ENCODE data around the gene IRF1. TPM values are rescaled to one million over a fixed set of nuclear protein-coding genes. Genes with fewer than 3 reads are reported as not detected.

The IRF1 gene
- total RNA-seq, 1 experiment from 2014 or later = 30.1 TPM

- Histone ChIP-seq H3K79me2 (ENCODE audit: insufficient read depth, low read length) (no peaks in the 10 kb centered on the region), H3K9me2 (ENCODE audit: insufficient read depth) (no peaks in the 10 kb centered on the region), H3K4me3 (replicated peaks in 1 of 2; ENCODE audit: low read depth in 1 of 2, low read length in 2 of 2) (no peak overlapping the region), H3K4me1 (ENCODE audit: control insufficient read depth in 1 of 2, insufficient read depth in 2 of 2, low read length in 2 of 2) (no peaks in the 10 kb centered on the region; a peak in 1 of 4 replicates), H3K9me3 (ENCODE audit: control insufficient read depth in 1 of 2, insufficient read depth in 1 of 2, low read depth in 1 of 2, low read length in 2 of 2) (no peaks in the 10 kb centered on the region), H3K27me3 (ENCODE audit: insufficient read depth, low read length) (no peaks in the 10 kb centered on the region), H4K20me1 (ENCODE audit: insufficient read depth) (no peaks in the 10 kb centered on the region), H3K36me3 (ENCODE audit: control insufficient read depth in 1 of 2, insufficient read depth in 2 of 2, low read length in 2 of 2) (peaks cover 14 to 29% of the 10 kb centered on the region in 2 experiments), H3K4me2 (ENCODE audit: low read length) (no peak overlapping the region), H2AFZ (ENCODE audit: low read depth, low read length, poor library complexity, severe bottlenecking) (no peak overlapping the region), H3K9ac (ENCODE audit: low read length) (no peak overlapping the region), H3K27ac (ENCODE audit: low read depth, low read length) (no peak overlapping the region)
- CTCF ChIA-PET = interaction anchor here (1.3 kb wide), 1 partner anchor 54 kb away, joined by 4 read pairs; no protein-coding TSS in a partner anchor
- DNase-seq (ENCODE audit: low read depth, low spot score) = no peak
- RAD21 ChIA-PET (ENCODE audit: low non-redundant PET in 1 of 2, low total read pairs in 2 of 2, uncharacterized antibody in 2 of 2, unreplicated experiment in 2 of 2) = interaction anchor here in 1 of 2 experiments (0.6 to 1.0 kb wide), 2 partner anchors 9 to 205 kb away, joined by 3 to 6 read pairs; no protein-coding TSS in a partner anchor
- TF ChIP-seq SIN3A (IDR thresholded peaks at IDR 0.05; ENCODE audit: low read depth) (no peak), ZNF274 (IDR thresholded peaks at IDR 0.05; ENCODE audit: low read depth, low read length) (no peak), YY1 (IDR thresholded peaks at IDR 0.05; ENCODE audit: extremely low read depth, insufficient replicate concordance, low read depth, low read length) (no peak)
- intact Hi-C loops (cut with micrococcal nuclease) = no loop called here
- BruUV-seq (replicated peaks) = no TSS peak
- ATAC-seq = no peak
- POLR2A ChIA-PET = interaction anchor here (1.5 to 4.2 kb wide), 2 partner anchors 9 to 15 kb away, joined by 5 to 33 read pairs; partner anchors contain the start of gene IRF1
These were observed 9.5 kb downstream of the IRF1 start for GRCh38 chr5:132480893-132481595.

GRCh38 chr5:132480546-132480892 lies 10.1 kb downstream of the IRF1 start:
- ATAC-seq (no peak), DNase-seq (ENCODE audit: low read depth, low spot score) (no peak)
- Histone ChIP-seq H3K27me3 (ENCODE audit: insufficient read depth, low read length) (no peaks in the 10 kb centered on the region), H3K27ac (ENCODE audit: low read depth, low read length) (no peak overlapping the region), H2AFZ (ENCODE audit: low read depth, low read length, poor library complexity, severe bottlenecking) (no peak overlapping the region), H3K9me3 (ENCODE audit: control insufficient read depth in 1 of 2, insufficient read depth in 1 of 2, low read depth in 1 of 2, low read length in 2 of 2) (no peaks in the 10 kb centered on the region), H3K4me1 (ENCODE audit: control insufficient read depth in 1 of 2, insufficient read depth in 2 of 2, low read length in 2 of 2) (no peaks in the 10 kb centered on the region; a peak in 1 of 4 replicates), H4K20me1 (ENCODE audit: insufficient read depth) (no peaks in the 10 kb centered on the region), H3K79me2 (ENCODE audit: insufficient read depth, low read length) (no peaks in the 10 kb centered on the region), H3K9me2 (ENCODE audit: insufficient read depth) (no peaks in the 10 kb centered on the region), H3K9ac (ENCODE audit: low read length) (no peak overlapping the region), H3K4me3 (replicated peaks in 1 of 2; ENCODE audit: low read depth in 1 of 2, low read length in 2 of 2) (no peak overlapping the region), H3K36me3 (ENCODE audit: control insufficient read depth in 1 of 2, insufficient read depth in 2 of 2, low read length in 2 of 2) (peaks cover 12 to 23% of the 10 kb centered on the region in 2 experiments), H3K4me2 (ENCODE audit: low read length) (no peak overlapping the region)
- intact Hi-C loops (cut with micrococcal nuclease) = no loop called here
- ChIA-PET POLR2A (interaction anchor here (1.3 to 4.2 kb wide), 3 partner anchors 10 to 16 kb away, joined by 4 to 33 read pairs (median 5); partner anchors contain the start of gene IRF1), CTCF (interaction anchor here (1.3 to 1.5 kb wide), 2 partner anchors 25 to 53 kb away, joined by 4 read pairs; no protein-coding TSS in a partner anchor), RAD21 (ENCODE audit: low non-redundant PET in 1 of 2, low total read pairs in 2 of 2, uncharacterized antibody in 2 of 2, unreplicated experiment in 2 of 2) (interaction anchor here in 1 of 2 experiments (0.6 to 1.0 kb wide), 2 partner anchors 10 to 206 kb away, joined by 3 to 6 read pairs; no protein-coding TSS in a partner anchor)
- no peak for TF ChIP-seq ELF1 (IDR thresholded peaks at IDR 0.05; ENCODE audit: borderline replicate concordance, low read depth)
- BruUV-seq (replicated peaks) = no TSS peak

Data from HCT116 (cell line).